HEK293T (cell line): ENCODE results near the gene SKIC3.

Experiments used
- ARNT ChIP-seq: fragments of 450-650 bp; IDR thresholded peaks from 2 replicates; pipeline ENCODE4 v1.6.1; 2017; ENCODE audit warnings: mild to moderate bottlenecking
- BHLHE40 ChIP-seq: fragments of 450-650 bp; IDR thresholded peaks from 2 replicates; pipeline ENCODE4 v1.6.1; 2016; ENCODE audit warnings: mild to moderate bottlenecking, moderate library complexity, borderline replicate concordance
- ELF4 ChIP-seq: fragments of 450-650 bp; IDR thresholded peaks from 2 replicates; pipeline ENCODE4 v1.6.1; 2017; ENCODE audit warnings: antibody characterized with exemption
- FOXA1 ChIP-seq: fragments of 450-650 bp; IDR thresholded peaks from 2 replicates; pipeline ENCODE4 v1.6.1; 2016; ENCODE audit warnings: mild to moderate bottlenecking
- FOXK2 ChIP-seq: fragments of 450-650 bp; IDR thresholded peaks from 2 replicates; pipeline ENCODE4 v1.6.1; 2016; ENCODE audit warnings: mild to moderate bottlenecking
- FOXM1 ChIP-seq: fragments of 450-650 bp; IDR thresholded peaks from 2 replicates; pipeline ENCODE4 v1.6.1; 2017; ENCODE audit warnings: mild to moderate bottlenecking, borderline replicate concordance
- HDGF ChIP-seq: fragments of 450-650 bp; IDR thresholded peaks from 2 replicates; pipeline ENCODE4 v1.6.1; 2017; ENCODE audit warnings: antibody characterized with exemption, borderline replicate concordance
- L3MBTL2 ChIP-seq: fragments of 450-650 bp; conservative IDR thresholded peaks from 2 replicates; pipeline ENCODE4 v1.6.1; 2016; ENCODE audit warnings: mild to moderate bottlenecking
- NFRKB ChIP-seq: fragments of 450-650 bp; IDR thresholded peaks from 2 replicates; pipeline ENCODE4 v1.6.1; 2016; ENCODE audit warnings: mild to moderate bottlenecking, moderate library complexity
- PKNOX1 ChIP-seq: fragments of 450-650 bp; IDR thresholded peaks from 2 replicates; pipeline ENCODE4 v1.6.1; 2016
- SP1 ChIP-seq: fragments of 450-650 bp; IDR thresholded peaks from 2 replicates; pipeline ENCODE4 v1.6.1; 2017
- SUZ12 ChIP-seq: fragments of 450-650 bp; IDR thresholded peaks from 2 replicates; pipeline ENCODE4 v1.6.1; 2016; ENCODE audit warnings: mild to moderate bottlenecking
- TARDBP ChIP-seq: fragments of 450-650 bp; IDR thresholded peaks from 2 replicates; pipeline ENCODE4 v1.6.1; 2016

GRCh38 chr5:95581576-95581975 is 26.8 kb upstream of the SKIC3 start:
- TF ChIP-seq HDGF (no peak), SP1 (no peak), FOXM1 (no peak), L3MBTL2 (no peak), FOXA1 (no peak), BHLHE40 (no peak), FOXK2 (no peak), ARNT (no peak), NFRKB (no peak), PKNOX1 (no peak), TARDBP (no peak), SUZ12 (no peak), ELF4 (no peak)
